HEK293T (cell line): ENCODE data around the gene C16orf78.

ENCODE experiments used
- ARNT ChIP-seq: fragments of 450-650 bp; IDR thresholded peaks from 2 replicates; pipeline ENCODE4 v1.6.1; 2017; ENCODE audit warnings: mild to moderate bottlenecking
- BHLHE40 ChIP-seq: fragments of 450-650 bp; IDR thresholded peaks from 2 replicates; pipeline ENCODE4 v1.6.1; 2016; ENCODE audit warnings: mild to moderate bottlenecking, moderate library complexity, borderline replicate concordance
- CTBP1 ChIP-seq: fragments of 450-650 bp; IDR thresholded peaks from 2 replicates; pipeline ENCODE4 v1.6.1; 2016; ENCODE audit warnings: borderline replicate concordance
- ELF4 ChIP-seq: fragments of 450-650 bp; IDR thresholded peaks from 2 replicates; pipeline ENCODE4 v1.6.1; 2017; ENCODE audit warnings: antibody characterized with exemption
- FOXA1 ChIP-seq: fragments of 450-650 bp; IDR thresholded peaks from 2 replicates; pipeline ENCODE4 v1.6.1; 2016; ENCODE audit warnings: mild to moderate bottlenecking
- FOXK2 ChIP-seq: fragments of 450-650 bp; IDR thresholded peaks from 2 replicates; pipeline ENCODE4 v1.6.1; 2016; ENCODE audit warnings: mild to moderate bottlenecking
- FOXM1 ChIP-seq: fragments of 450-650 bp; IDR thresholded peaks from 2 replicates; pipeline ENCODE4 v1.6.1; 2017; ENCODE audit warnings: mild to moderate bottlenecking, borderline replicate concordance
- HDGF ChIP-seq: fragments of 450-650 bp; IDR thresholded peaks from 2 replicates; pipeline ENCODE4 v1.6.1; 2017; ENCODE audit warnings: antibody characterized with exemption, borderline replicate concordance
- LEF1 ChIP-seq: fragments of 450-650 bp; IDR thresholded peaks from 2 replicates; pipeline ENCODE4 v1.6.1; 2017; ENCODE audit warnings: mild to moderate bottlenecking, borderline replicate concordance
- NFRKB ChIP-seq: fragments of 450-650 bp; IDR thresholded peaks from 2 replicates; pipeline ENCODE4 v1.6.1; 2016; ENCODE audit warnings: mild to moderate bottlenecking, moderate library complexity
- PKNOX1 ChIP-seq: fragments of 450-650 bp; IDR thresholded peaks from 2 replicates; pipeline ENCODE4 v1.6.1; 2016
- SP1 ChIP-seq: fragments of 450-650 bp; IDR thresholded peaks from 2 replicates; pipeline ENCODE4 v1.6.1; 2017
- SUZ12 ChIP-seq: fragments of 450-650 bp; IDR thresholded peaks from 2 replicates; pipeline ENCODE4 v1.6.1; 2016; ENCODE audit warnings: mild to moderate bottlenecking
- ZNF384 ChIP-seq: fragments of 450-650 bp; IDR thresholded peaks from 2 replicates; pipeline ENCODE4 v1.6.1; 2016

GRCh38 chr16:49428808-49429207 is 55.2 kb downstream of the C16orf78 start:
- TF ChIP-seq BHLHE40 = no peak
- TF ChIP-seq SUZ12 = no peak
- no peak for TF ChIP-seq ZNF384
- no peak for TF ChIP-seq HDGF
- no peak for TF ChIP-seq ARNT
- TF ChIP-seq PKNOX1 = no peak
- no peak for TF ChIP-seq LEF1
- no peak for TF ChIP-seq SP1
- no peak for TF ChIP-seq FOXK2
- TF ChIP-seq NFRKB = no peak
- no peak for TF ChIP-seq FOXM1
- TF ChIP-seq CTBP1 = no peak
- no peak for TF ChIP-seq ELF4
- no peak for TF ChIP-seq FOXA1
